GM21447 (cell line): ENCODE results near the gene VPS37D.

Experiments
- ATAC-seq: cut with Tn5 transposase; IDR thresholded peaks from one replicate; pipeline ENCODE4 v1.9.1; 2021; ENCODE audit not compliant: unreplicated experiment

Gene VPS37D

DNA sequence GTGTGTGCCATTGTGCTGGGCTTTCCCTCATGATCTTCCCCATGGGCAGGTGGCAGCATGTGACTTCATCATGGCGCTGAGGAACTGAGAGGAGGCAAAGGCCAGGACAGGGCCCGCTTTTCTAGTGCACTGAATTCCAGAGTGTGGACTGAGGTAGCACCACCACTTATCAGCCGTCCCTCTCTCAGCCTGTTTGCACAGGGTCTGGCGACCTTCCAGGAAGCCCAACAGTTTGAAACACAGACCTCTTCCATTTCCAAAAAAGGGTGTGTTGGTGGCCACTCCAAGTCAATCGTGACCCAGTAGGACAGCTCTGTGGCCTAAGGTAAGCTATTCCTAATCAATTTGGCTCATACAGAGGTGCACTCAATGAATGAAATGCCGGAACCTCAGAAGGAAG, 11.2 kb downstream of the VPS37D start:
- no peak for ATAC-seq

DNA sequence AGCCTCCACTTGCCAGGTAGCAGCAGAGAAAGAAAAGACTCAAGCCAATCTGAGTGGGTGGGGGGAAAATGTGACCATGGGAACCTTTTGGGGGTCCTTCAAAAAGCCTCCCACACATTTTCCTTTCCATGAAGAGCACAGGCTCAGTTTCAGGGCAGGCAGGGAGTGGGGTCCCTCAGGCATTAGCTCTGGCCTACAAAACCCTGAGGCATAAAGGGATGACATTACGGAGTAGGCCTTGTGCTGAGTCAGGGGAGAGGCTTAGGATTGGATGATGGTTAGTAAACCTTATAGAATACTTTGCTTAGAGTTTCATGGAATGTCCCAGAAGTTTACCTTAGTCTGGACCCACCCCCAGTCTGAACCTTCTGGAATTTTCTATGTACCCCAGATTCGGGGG, 12.1 kb downstream of the VPS37D start:
- no peak for ATAC-seq

DNA sequence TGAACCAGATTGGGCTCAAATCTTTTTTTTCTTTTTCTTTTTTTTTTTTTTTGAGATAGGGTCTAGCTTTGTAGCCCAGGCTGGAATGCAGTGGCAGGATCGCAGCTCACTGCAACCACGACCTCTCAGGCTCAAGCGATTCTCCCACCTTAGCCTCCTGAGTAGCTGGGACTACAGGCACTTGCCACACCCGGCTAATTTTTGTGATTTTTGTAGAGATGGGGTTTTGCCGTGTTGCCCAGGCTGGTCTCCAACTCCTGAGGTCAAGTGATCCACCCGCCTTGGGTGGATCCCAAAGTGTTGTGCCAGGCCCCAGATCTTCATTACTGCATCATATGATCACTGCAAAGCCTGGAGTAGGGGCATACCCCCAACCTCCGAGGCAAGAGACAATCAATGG, 12.9 kb downstream of the VPS37D start:
- no peak for ATAC-seq

DNA sequence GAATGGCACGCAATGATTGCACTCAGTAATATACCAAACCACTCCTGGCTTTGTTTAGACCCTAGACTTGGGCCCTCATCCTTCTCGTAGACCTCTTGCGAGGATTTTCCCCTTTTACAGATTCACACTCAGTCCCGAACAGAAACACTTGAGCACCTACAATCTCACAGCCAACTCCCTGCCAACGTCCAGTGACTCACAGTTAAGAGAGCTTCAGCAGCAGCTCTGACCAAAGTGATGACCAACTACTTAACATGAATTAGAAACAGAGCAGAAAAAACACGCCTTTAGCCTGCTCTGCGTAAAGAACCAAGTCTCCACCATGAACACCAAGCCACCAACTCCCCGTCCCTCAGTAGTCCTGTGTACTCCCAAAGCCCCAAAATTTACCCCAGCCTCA, 13.4 kb downstream of the VPS37D start:
- no peak for ATAC-seq

DNA sequence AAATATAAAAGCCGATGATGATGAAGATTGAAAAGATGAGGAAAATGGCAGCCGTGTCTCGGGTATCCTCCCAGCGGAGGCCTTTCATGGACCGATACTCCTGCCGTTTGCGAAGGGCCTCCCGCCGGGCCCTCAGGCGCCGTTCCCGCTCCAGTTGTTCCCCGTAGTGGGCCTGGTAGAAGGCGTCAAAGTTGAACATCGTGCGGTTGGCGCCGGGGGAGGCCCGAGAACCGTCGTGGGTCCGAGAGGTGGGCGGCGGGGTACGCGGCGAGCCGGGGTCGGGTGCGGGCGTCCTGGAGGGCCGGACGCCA, 15.1 kb downstream of the VPS37D start:
- peak; percentile 9 for ATAC-seq

DNA sequence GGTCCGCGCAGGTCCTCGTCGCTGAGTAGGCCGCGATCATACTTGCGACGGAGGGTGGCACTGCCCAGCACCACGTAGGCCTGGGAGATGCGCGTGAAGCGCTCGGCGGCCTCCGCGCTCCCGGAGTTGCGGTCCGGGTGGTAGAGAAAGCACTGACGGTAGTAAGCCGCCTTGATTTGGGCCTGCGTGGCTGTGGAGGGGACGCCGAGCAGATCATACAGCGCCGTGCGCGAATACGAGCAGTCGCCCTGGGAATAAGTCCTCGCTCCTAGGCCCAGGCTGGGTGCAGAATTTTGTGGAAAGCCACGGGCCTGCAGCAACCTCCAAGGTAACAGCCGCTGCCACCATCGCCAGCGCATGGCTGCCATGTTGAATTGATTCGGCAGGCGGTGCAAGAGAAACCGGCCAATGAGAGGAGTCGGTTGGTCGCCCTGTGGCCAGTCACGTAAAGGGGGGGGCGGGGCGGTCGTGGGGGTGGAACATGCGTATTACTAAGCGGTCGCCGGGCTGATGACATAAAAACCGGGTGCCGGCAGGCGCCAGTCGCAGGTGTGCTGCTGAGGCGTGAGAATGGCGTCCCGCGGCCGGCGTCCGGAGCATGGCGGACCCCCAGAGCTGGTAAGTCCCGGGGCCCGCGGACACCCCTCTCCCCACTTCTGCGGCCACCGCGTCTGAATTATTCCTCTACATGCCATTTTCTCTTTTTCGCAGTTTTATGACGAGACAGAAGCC, 15.6 kb downstream of the VPS37D start, which contains the start of the genes BUD23 and DNAJC30:
Gene BUD23 (plus strand): TSS at position 542 of the 732 bp plus-strand sequence. CDS start 29 bp downstream, at position 571.
Gene DNAJC30 (minus strand): TSS at position 398 of the 732 bp plus-strand sequence. CDS start 30 bp downstream, at position 368.
- ATAC-seq, result peak; percentile 93

DNA sequence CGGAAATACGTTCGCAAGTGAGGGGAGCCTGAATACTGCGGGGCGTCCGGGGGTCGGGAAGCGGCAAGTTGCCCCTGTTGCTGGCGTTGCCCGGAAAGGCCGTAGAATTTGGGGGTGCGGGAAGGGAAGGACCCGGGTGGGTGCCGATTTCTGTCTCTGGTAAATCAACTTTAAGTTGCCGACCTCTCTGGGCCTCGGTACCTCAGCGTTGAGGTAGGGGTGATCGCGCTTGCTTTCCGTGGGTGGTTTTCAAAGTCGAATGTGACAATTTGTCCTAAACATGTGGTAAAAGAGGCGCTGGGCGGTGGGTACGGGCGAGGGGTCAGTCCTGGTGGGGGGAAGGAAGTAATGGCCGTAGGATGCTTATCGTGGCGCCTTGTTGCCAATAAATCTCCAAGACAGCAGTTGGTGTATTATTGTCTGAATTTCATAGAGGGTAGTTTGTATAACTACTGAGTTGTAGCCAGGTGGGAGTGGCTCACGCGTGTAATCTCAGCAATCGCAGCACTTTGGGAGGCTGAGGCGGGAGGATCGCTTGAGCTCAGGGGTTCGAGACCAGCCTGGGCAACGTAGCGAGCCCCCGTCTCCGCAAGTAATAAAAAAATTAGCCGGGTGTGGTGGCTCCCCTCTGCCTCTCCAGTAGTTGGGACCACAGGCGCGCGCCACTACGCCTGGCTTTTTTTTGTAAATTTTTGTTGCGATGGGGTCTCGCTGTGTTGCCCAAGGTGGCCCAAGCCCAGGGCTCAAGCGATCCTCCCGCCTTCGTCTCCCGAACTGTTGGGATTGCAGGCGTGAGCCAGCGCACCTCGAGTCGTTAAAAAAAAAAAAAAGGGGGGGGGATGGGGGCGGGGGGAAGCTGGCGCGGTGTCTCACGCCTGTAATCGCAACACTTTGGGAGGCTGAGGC, 16.4 kb downstream of the VPS37D start:
- no peak for ATAC-seq

DNA sequence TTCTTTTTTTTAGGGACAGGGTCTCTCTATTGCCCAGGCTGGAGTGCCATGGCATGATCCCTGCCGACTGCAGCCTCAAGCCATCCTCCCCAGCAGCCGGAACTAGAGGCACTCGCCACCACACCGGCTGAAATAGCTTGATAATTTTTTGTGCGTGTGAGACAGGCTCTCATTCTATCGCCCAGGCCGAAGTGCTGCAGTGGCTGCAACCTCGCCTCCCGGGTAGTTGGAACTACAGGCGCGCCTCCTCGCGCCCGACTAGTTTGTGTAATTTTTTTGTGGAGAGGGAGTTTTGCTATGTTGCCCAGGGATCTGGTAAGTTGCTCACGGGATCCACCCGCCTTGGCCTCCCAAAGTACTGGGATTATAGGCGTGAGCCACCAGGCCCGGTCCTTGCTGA, 17.7 kb downstream of the VPS37D start:
- ATAC-seq, result no peak

DNA sequence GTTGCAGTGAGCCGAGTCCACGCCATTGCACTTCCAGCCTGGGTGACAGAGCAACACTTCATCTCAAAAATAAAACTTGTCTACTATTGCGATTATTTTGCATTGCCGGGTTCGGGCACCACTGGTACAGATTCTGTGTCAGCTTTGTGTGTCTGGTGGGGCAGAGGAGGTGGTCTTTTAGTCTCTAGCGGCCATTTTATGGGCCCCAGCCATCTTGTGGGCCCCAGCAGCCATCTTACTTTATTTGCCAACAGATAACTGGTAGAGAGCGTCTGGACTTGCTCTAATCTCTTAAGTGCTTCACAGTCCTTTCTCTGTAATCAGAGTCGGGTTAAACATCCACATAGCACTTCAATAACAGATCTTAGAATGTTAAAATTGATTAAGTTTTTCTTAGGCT, 20.7 kb downstream of the VPS37D start:
- no peak for ATAC-seq

DNA sequence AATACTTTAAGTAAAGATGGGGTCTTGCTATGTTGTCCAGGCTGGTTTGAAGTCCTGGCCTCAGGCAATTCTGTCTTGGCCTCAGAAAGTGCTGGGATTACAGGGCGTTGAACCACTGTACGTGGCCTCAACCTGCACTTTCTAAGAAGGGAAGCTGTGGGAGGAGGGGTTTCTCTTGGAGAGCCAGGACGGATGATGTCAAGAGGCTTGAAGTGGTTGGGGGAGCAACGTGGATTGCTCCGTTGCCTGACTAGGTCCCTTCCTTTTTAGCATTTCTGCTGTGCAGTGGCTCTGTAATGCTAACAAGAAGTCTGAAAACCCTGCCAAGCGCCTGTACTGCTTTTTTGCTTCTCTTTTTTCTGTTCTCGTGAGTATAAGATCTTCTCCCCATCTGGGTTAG, 23.0 kb downstream of the VPS37D start:
- no peak for ATAC-seq

DNA sequence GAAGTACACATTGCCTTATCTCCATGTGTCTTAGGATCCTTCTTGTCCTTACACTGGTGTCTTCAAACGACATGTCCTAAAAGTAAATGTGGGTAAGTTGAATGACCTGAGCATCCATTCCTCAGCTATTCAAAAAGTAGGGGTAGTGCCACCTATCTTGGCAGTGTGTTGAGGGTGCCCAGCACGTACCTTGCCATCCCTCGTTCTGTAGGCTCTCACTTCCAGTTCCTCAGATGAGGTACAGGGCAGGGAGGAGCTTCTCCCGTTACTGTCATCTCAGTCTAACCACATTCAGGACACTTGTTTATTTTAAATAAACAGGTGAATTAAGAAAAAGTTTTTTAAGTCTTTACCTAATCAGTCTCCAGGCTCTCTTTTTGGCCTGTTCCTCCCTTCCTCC, 28.7 kb downstream of the VPS37D start:
- no peak for ATAC-seq

DNA sequence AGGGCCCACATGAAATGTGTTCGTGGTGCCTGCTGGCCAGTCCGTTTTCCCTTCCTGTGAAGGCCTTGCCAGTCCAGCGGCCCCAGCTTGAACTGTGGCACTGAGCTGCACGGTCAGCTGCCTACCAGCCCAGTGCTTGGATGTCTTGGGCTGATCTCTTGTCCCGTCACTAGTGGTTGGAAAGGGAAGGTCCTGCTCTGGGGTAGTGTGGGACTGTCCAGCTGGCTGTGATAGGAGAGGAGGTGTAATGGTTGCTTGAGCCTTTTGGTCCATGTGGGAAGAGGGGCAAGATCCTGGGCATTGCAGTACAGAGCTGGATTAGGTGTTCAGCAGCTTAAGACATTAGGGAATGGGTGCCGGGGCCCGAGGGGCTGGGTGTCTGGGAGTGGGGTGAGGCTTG, 30.8 kb downstream of the VPS37D start:
- no peak for ATAC-seq

DNA sequence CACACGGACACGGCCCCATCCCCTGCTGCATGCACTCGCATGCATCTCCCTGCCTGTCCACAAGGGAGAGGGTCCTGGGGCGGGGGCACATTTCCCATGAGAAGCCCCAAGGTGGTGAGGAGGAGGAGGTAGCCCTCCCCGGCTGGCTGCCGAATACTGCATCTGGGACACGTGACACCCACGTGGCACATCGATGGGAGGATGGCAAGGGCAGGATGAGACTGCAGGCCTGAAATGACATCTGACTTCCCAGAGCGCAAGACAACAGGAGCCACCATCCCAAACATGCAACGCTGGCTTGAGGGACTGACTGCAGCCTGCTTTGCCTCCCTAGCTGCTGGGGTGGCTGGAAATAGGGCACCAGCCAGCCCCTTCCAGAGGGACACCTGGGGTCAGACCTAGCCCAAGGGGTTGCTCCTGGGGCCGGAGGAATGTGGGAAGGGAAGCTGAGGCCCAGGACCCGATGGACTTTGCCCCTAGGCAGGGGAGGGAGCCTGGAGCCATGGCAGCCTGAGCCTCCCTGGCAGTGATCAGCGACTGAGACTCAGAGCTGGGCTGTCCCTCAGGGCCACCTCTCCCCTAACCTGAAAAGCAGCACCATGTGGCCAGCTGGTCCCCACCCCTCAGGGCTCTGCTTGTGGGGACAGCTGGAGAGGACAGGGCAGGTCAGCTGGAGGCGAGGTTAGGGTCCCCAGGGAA, 31.9 kb downstream of the VPS37D start:
- ATAC-seq, result no peak

DNA sequence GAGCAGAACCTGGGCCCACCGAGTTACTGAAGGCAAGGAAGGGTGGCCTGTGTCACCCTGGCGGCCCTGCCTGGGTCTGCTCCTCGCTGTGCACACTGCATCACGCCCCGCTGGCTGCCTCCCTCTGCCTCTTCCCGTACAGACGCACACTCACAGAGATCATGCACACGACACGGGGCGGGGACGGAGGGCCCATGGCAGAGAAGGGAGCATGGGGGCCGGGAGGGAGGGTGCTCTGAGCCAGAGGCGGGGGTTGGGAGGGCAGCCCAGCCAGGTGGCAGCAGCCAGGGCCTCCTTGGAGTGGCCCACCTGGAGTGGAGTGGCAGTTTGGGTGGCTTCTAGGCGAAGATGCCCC, 32.4 kb downstream of the VPS37D start:
- ATAC-seq, result no peak

DNA sequence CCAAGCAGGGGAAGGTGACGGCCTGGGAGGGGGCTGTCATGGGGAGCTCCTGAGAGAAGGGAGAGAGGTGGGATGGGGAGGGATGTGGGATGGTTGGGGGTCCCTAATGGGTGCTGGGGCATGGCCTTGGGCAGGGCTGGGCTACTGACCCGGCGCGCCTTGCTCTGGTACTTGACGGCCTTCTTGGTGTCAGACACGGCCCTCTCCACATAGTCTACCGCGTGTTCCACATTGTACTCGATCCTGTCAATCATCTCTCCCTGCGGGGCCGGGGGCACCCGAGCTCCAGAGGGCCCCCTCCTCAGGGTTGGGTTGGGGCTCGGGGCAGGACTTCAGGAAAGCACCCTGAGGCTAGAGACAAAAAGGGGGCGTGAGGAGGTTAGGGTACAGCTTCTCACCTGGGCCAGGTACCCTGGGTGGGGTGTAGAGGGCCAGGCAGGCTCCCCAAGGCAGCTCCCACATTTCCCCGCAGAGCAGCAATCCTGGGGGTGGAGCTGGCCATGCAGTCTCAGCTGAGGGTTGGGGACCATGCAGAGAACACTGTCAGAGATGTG, 33.0 kb downstream of the VPS37D start:
- no peak for ATAC-seq

DNA sequence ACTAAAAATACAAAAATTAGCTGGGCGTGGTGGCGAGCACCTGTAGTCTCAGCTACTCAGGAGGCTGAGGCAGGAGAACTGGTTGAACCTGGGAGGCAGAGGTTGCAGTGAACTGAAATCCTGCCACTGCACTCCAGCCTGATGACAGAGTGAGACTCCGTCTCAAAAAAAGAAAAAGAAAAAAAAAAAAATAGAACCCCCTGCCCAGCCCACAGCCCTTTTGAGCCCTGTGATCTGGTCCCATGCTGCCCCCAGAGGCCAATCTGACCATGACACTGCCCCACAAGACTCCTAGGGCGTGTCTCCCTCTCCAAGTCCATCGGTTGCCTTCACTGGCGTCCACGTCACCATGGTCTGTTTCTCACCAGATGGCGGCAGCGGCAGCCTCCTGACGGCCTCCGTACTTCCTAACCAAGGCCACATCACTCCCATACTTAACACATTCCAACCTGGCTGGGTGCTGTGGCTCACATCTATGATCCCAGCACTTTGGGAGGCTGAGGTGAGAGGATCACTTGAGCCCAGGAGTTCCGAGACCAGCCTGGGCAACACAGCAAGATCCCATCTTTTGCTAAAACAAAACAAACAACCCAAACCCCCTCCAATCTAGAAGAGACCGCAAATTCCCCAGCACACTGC, 33.8 kb downstream of the VPS37D start:
- no peak for ATAC-seq

DNA sequence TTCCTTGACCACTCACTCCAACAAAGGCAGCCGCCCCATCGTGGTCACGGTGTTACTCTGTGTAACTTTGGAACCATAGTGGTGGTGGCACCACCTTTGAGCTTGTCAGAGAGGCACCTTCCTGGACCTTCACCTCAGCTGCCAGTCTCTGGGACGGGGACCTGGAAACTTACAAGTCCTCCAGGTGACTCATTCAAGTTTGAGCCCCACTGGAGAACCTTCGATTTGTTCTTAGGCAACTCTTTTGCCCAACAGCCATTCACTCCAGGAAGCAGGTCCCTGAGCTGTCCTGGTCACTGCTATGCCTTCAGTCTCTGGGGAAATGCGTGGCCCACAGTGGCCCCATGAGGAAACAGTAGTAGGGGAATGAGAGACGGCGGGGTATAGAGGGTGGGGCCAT, 34.6 kb downstream of the VPS37D start:
- no peak for ATAC-seq

DNA sequence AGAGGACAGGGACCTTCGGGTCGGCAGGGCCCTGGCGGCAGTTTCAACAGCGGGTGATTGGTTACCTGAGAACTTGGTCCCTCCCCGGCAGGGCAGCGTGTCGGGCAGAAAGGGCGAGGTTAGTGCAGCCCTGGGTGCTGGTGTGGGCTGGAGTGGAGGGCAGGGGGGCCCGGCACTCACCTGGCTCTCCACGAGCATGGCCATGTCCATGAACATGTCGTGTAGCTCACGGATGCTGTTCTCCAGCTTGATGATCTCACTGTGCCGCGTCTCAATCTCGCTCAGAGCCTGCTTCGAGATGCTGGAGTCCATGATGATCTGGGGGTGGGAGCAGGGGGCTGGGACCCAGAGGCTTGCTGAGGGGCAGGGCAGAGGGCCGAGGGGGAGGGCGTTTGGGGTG, 35.0 kb downstream of the VPS37D start:
- no peak for ATAC-seq

DNA sequence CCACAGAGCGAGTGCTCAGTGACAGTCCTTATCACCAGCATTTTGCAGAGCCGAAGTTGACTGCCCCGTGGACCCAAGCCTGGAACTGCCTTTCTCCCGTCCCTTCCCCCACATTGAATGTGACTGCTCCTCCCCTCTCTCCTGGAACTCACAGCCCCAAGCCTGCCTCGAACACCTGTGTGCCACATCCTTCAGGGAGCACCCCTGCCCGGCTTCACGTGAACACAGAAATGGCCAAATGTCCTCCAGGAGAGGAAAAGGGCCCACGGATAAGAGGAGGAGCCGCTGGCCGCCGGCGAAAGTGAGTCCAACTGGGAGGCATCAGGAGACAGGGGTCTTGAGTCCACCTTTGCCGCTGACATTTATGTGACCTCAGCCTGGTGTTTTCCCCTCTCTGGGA, 35.6 kb downstream of the VPS37D start:
- ATAC-seq, result no peak

DNA sequence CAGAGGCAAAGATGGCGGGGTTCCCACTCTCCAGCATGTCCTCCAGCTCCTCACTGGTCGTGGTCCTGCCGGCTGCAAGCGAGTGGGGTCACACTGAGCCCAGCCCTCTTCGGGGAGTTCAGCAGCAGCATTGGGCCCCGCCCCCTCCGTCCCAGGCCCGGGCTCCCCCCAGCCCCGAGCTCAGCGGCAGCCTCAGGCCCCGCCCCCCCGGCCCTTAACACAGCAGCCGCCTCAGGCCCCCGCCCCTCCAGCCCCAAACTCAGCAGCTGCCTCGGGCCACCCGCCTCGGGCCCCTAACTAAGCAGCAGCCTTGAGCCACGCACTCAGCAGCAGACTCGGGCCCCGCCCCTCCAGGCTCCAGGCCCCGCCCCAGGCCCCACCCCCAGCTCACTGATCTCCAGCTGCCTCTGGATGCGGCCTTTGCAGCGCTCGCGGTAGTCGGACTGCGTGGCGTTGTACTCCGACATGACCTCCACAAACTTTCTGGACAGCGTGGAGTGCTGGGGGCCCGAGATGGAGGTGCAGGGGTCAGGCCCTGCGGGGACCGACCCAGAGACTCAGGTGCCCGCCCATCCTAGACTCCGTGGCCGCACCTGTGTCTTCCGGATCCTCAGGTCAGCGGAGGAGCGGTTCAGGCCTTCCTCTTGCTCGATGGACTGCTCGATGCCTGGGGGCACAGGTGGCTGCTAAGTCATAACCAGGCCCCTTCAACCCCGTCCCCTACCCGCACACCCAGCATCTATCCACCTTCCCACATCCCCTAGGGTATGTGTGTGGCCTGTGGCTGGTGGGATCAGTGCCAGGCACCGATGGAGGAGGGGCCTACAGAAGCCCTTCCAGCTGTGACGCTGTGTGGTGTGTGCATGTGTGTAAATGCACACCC, 36.4 kb downstream of the VPS37D start:
- ATAC-seq, result no peak
